ENCODE measurements around the gene OCRL. TPM values are rescaled to one million over a fixed set of nuclear protein-coding genes. Genes with fewer than 3 reads are reported as not detected.

The OCRL gene
- total and polyA plus RNA-seq, 2 of the 13 experiments (the other 11 are each of a cell fraction or from before 2014, with no cell fraction given): 13.4 to 32.0 TPM

DNA sequence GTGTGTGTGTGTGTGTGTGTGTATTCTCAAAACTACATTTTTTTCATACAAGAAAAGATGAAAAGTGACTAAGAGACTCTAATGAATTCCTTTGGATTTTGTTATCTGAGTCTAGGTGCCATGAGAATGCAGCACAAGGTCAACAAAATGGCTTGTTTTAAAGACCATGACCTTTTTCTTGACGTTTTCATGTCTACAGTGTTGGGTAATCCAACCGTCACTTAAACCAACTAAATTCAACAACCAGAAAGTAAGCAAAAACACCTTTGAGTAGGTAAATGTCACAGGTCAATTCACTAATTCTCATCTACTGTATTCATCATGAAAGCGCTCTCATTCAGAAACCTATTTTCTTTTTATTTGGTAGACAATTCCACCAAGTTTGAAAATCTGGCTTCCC is 19.9 kb upstream of the OCRL start (continued):
- TF ChIP-seq, protein P1, sequence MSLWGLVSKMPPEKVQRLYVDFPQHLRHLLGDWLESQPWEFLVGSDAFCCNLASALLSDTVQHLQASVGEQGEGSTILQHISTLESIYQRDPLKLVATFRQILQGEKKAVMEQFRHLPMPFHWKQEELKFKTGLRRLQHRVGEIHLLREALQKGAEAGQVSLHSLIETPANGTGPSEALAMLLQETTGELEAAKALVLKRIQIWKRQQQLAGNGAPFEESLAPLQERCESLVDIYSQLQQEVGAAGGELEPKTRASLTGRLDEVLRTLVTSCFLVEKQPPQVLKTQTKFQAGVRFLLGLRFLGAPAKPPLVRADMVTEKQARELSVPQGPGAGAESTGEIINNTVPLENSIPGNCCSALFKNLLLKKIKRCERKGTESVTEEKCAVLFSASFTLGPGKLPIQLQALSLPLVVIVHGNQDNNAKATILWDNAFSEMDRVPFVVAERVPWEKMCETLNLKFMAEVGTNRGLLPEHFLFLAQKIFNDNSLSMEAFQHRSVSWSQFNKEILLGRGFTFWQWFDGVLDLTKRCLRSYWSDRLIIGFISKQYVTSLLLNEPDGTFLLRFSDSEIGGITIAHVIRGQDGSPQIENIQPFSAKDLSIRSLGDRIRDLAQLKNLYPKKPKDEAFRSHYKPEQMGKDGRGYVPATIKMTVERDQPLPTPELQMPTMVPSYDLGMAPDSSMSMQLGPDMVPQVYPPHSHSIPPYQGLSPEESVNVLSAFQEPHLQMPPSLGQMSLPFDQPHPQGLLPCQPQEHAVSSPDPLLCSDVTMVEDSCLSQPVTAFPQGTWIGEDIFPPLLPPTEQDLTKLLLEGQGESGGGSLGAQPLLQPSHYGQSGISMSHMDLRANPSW (CRISPR knock-in tag; IDR thresholded peaks at IDR 0.05; ENCODE audit: borderline replicate concordance): no peak
- TF ChIP-seq TCF12 (IDR thresholded peaks at IDR 0.05): no peak
- no peak for TF ChIP-seq TCF12 (CRISPR knock-in tag; IDR thresholded peaks at IDR 0.05)
- no peak for TF ChIP-seq ZSCAN12 (CRISPR knock-in tag; IDR thresholded peaks at IDR 0.05)
- TF ChIP-seq, protein P2, sequence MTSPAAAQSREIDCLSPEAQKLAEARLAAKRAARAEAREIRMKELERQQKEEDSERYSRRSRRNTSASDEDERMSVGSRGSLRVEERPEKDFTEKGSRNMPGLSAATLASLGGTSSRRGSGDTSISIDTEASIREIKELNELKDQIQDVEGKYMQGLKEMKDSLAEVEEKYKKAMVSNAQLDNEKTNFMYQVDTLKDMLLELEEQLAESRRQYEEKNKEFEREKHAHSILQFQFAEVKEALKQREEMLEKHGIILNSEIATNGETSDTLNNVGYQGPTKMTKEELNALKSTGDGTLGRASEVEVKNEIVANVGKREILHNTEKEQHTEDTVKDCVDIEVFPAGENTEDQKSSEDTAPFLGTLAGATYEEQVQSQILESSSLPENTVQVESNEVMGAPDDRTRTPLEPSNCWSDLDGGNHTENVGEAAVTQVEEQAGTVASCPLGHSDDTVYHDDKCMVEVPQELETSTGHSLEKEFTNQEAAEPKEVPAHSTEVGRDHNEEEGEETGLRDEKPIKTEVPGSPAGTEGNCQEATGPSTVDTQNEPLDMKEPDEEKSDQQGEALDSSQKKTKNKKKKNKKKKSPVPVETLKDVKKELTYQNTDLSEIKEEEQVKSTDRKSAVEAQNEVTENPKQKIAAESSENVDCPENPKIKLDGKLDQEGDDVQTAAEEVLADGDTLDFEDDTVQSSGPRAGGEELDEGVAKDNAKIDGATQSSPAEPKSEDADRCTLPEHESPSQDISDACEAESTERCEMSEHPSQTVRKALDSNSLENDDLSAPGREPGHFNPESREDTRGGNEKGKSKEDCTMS (CRISPR knock-in tag; conservative IDR thresholded peaks at IDR 0.05): no peak
- TF ChIP-seq SNAPC2 (CRISPR knock-in tag; IDR thresholded peaks at IDR 0.05): no peak
- peak; percentile 58; the same call in 1 of the 2 replicates for TF ChIP-seq SAP130 (CRISPR knock-in tag; IDR thresholded peaks at IDR 0.05; ENCODE audit: low read depth)
- TF ChIP-seq ZNF256 (CRISPR knock-in tag; conservative IDR thresholded peaks at IDR 0.05): no peak
- TF ChIP-seq, protein P3, sequence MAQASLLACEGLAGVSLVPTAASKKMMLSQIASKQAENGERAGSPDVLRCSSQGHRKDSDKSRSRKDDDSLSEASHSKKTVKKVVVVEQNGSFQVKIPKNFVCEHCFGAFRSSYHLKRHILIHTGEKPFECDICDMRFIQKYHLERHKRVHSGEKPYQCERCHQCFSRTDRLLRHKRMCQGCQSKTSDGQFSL (CRISPR knock-in tag; IDR thresholded peaks at IDR 0.05): no peak
- no peak for TF ChIP-seq PHB2 (IDR thresholded peaks at IDR 0.05; ENCODE audit: partially characterized antibody)
- TF ChIP-seq EP300 (IDR thresholded peaks at IDR 0.05; ENCODE audit: low read depth in 2 of 2, low read length in 2 of 2): peak in 1 of 2 experiments; percentile 36; a peak in 1 of 4 replicates
- TF ChIP-seq EP300 (CRISPR knock-in tag; IDR thresholded peaks at IDR 0.05; ENCODE audit: borderline replicate concordance): no peak
- TF ChIP-seq SMARCC2 (IDR thresholded peaks at IDR 0.05): no peak
- TF ChIP-seq ZNF180 (CRISPR knock-in tag; IDR thresholded peaks at IDR 0.05; ENCODE audit: borderline replicate concordance, low read depth): no peak
- no peak for TF ChIP-seq FOSL1 (CRISPR knock-in tag; IDR thresholded peaks at IDR 0.05; ENCODE audit: borderline replicate concordance)
- no peak for TF ChIP-seq ZNF546 (CRISPR knock-in tag; conservative IDR thresholded peaks at IDR 0.05)
- no peak for TF ChIP-seq ZEB1 (IDR thresholded peaks at IDR 0.05; ENCODE audit: insufficient replicate concordance, low read depth)
- TF ChIP-seq, protein P4, sequence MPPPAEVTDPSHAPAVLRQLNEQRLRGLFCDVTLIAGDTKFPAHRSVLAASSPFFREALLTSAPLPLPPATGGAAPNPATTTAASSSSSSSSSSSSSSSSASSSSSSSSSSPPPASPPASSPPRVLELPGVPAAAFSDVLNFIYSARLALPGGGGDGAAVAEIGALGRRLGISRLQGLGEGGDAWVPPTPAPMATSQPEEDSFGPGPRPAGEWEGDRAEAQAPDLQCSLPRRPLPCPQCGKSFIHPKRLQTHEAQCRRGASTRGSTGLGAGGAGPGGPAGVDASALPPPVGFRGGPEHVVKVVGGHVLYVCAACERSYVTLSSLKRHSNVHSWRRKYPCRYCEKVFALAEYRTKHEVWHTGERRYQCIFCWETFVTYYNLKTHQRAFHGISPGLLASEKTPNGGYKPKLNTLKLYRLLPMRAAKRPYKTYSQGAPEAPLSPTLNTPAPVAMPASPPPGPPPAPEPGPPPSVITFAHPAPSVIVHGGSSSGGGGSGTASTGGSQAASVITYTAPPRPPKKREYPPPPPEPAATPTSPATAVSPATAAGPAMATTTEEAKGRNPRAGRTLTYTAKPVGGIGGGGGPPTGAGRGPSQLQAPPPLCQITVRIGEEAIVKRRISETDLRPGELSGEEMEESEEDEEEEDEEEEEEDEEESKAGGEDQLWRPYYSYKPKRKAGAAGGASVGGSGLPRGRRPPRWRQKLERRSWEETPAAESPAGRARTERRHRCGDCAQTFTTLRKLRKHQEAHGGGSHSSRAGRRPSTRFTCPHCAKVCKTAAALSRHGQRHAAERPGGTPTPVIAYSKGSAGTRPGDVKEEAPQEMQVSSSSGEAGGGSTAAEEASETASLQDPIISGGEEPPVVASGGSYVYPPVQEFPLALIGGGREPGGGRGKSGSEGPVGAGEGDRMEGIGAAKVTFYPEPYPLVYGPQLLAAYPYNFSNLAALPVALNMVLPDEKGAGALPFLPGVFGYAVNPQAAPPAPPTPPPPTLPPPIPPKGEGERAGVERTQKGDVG (CRISPR knock-in tag; IDR thresholded peaks at IDR 0.05; ENCODE audit: borderline replicate concordance): no peak
- TF ChIP-seq, protein P5, sequence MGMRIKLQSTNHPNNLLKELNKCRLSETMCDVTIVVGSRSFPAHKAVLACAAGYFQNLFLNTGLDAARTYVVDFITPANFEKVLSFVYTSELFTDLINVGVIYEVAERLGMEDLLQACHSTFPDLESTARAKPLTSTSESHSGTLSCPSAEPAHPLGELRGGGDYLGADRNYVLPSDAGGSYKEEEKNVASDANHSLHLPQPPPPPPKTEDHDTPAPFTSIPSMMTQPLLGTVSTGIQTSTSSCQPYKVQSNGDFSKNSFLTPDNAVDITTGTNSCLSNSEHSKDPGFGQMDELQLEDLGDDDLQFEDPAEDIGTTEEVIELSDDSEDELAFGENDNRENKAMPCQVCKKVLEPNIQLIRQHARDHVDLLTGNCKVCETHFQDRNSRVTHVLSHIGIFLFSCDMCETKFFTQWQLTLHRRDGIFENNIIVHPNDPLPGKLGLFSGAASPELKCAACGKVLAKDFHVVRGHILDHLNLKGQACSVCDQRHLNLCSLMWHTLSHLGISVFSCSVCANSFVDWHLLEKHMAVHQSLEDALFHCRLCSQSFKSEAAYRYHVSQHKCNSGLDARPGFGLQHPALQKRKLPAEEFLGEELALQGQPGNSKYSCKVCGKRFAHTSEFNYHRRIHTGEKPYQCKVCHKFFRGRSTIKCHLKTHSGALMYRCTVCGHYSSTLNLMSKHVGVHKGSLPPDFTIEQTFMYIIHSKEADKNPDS (CRISPR knock-in tag; IDR thresholded peaks at IDR 0.05): no peak
- TF ChIP-seq ISL2 (CRISPR knock-in tag; IDR thresholded peaks at IDR 0.05): peak; percentile 25; the same call in 1 of the 2 replicates

Measured in HepG2 (cell line).